IPS DF 6.9 (cell line): ENCODE results near the gene ARRDC3.
"Not testable (repeated sequence)": the region's sequence is repeated elsewhere in the genome, so short reads cannot be mapped to it uniquely, and the experiment has no call there.

ENCODE experiments used
- DNase-seq: peaks from one replicate; pipeline ENCODE4 v3.0.0-alpha.2; 2013; ENCODE audit warnings: low read depth, low spot score
- H3K27ac ChIP-seq: one replicate; pipeline ENCODE4 v1.5.1; 2013; ENCODE audit warnings: low read length, control low read depth
- H3K27me3 ChIP-seq: 2 replicates; pipeline ENCODE4 v1.6.1; 2013; ENCODE audit warnings: mild to moderate bottlenecking, low read length; ENCODE audit not compliant: control insufficient read depth, insufficient read depth
- H3K36me3 ChIP-seq: 2 replicates; pipeline ENCODE4 v1.6.1; 2013; ENCODE audit warnings: low read length; ENCODE audit not compliant: control insufficient read depth, insufficient read depth
- H3K4me1 ChIP-seq: 2 replicates; pipeline ENCODE4 v1.6.1; 2013; ENCODE audit warnings: low read length; ENCODE audit not compliant: control insufficient read depth, insufficient read depth
- H3K4me3 ChIP-seq: 2 replicates; pipeline ENCODE4 v1.5.1; 2013; ENCODE audit warnings: mild to moderate bottlenecking, low read length
- H3K9me3 ChIP-seq: 2 replicates; pipeline ENCODE4 v1.6.1; 2013; ENCODE audit warnings: low read length, inconsistent platforms; ENCODE audit not compliant: control insufficient read depth, insufficient read depth
- WGBS: extraction: QIAGEN DNeasy Blood & Tissue Kit; methylation state at CpG from one replicate; pipeline ENCODE4 v1.1.7; 2013; ENCODE audit warnings: mixed read lengths, missing lambda C conversion rate; ENCODE audit not compliant: insufficient read length, insufficient coverage; 5-methylcytosine and 5-hydroxymethylcytosine counted together

ARRDC3 gene

DNA sequence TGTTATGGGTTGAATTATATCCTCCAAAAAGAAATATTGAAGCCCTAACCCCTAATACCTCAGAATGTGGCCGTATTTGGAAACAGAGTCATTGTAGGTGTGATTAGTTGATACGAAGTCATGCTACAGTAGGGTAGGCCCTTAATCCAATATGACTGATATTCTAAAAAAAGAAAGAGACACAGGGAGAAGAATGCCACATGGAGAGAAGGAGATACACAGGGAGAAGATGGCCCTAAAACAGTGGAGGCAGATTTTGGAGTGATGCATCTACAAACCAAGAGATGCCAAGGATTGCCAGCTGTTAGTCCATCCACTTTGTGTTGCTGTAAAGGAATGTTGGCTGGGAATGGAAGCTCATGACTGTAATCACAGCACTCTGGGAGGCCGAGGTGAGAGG, 21.3 kb downstream of the ARRDC3 start:
- Histone ChIP-seq H3K36me3 (no peaks in the 10 kb centered on the region), H3K4me3 (no peak overlapping the region), H3K9me3 (no peaks in the 10 kb centered on the region), H3K27me3 (no peaks in the 10 kb centered on the region), H3K27ac (no peak overlapping the region), H3K4me1 (0 out of 2 replicates have a peak, but pooled peaks cover 1% of the 10 kb centered on the region)
- DNase-seq: no peak
- WGBS: no CpG with 5 or more reads among the region's 3 CpGs

- Histone ChIP-seq H3K27me3 (no peaks in the 10 kb centered on the region), H3K36me3 (no peaks in the 10 kb centered on the region), H3K4me1 (0 out of 2 replicates have a peak, but pooled peaks cover 1% of the 10 kb centered on the region), H3K4me3 (no peak overlapping the region), H3K9me3 (no peaks in the 10 kb centered on the region), H3K27ac (no peak overlapping the region)
- no CpG with 5 or more reads among the region's 6 CpGs for whole genome bisulfite sequencing
- DNase-seq: no peak
These were observed 21.9 kb downstream of the ARRDC3 start for GRCh38 chr5:91361055-91361701.

- H3K4me1 ChIP-seq: 0 out of 2 replicates have a peak, but pooled peaks cover 1% of the 10 kb centered on the region
These were observed 23.0 kb downstream of the ARRDC3 start for GRCh38 chr5:91359962-91360609.

DNA sequence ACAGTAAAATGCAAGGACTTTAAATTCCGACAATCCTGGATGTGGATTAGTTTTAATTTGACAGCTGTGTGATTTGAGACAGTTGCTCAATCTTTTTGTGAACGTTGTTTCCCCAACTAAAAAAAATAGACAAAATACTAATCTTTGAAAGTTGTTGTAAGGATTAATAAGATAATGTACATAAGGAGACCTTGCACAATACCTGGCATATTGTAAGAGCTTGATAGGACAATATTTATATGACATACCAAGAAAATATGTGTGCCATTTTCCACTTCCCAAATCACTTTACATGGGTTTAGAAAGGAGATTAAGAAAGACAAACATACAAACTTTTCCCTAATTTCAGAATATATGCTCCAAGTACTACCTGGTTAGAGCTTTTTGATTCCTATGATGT, 25.3 kb downstream of the ARRDC3 start:
- Histone ChIP-seq H3K27ac (no peak overlapping the region), H3K9me3 (no peaks in the 10 kb centered on the region), H3K27me3 (no peaks in the 10 kb centered on the region), H3K4me3 (no peak overlapping the region), H3K36me3 (no peaks in the 10 kb centered on the region), H3K4me1 (0 out of 2 replicates have a peak, but pooled peaks cover 1% of the 10 kb centered on the region)
- no peak for DNase-seq
- WGBS: no CpG with 5 or more reads among the region's 2 CpGs

More at GRCh38 chr5:91359962-91360609, 23.0 kb downstream of the ARRDC3 start:
- no peaks in the 10 kb centered on the region for H3K9me3 ChIP-seq
- no peak overlapping the region for H3K4me3 ChIP-seq
- H3K27me3 ChIP-seq: no peaks in the 10 kb centered on the region
- H3K36me3 ChIP-seq: no peaks in the 10 kb centered on the region
- WGBS: no CpG with 5 or more reads among the region's 4 CpGs
- H3K27ac ChIP-seq: no peak overlapping the region
- DNase-seq: no peak

DNA sequence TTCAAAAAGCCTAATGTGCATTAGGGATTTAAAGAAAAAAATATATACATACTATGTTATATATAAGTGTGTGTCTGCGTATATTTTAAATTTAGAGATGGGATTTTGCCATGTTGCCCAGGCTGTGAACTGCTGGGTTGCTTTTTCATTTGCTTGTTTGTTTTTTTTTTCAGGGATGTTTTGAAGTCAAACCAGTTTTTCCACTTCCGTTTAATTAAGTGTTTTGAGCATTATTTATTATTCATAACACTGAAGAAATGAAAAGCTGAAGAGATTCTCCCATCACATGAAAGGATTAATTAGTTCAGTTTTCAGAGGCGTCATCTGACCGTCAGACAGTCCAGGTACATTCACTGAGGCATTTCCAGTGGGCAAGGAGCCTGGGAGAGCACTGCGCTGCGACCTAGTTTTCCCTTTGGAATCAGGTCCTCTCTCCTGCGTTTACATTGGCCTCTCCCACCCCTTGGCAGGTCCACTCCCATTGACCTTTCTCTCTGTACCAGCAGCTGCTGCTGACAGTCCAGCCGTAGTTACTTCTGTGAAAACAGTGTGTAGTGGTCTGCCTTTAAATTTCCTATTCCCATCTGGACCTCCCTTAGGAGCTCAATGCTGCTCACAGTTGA, 26.0 kb downstream of the ARRDC3 start:
- no peak for DNase-seq
- no peak overlapping the region for H3K4me3 ChIP-seq
- no CpG with 5 or more reads among the region's 8 CpGs for WGBS
- no peaks in the 10 kb centered on the region for H3K36me3 ChIP-seq
- no peaks in the 10 kb centered on the region for H3K27me3 ChIP-seq
- H3K9me3 ChIP-seq: no peaks in the 10 kb centered on the region
- H3K27ac ChIP-seq: no peak overlapping the region
- 0 out of 2 replicates have a peak, but pooled peaks cover 1% of the 10 kb centered on the region for H3K4me1 ChIP-seq

DNA sequence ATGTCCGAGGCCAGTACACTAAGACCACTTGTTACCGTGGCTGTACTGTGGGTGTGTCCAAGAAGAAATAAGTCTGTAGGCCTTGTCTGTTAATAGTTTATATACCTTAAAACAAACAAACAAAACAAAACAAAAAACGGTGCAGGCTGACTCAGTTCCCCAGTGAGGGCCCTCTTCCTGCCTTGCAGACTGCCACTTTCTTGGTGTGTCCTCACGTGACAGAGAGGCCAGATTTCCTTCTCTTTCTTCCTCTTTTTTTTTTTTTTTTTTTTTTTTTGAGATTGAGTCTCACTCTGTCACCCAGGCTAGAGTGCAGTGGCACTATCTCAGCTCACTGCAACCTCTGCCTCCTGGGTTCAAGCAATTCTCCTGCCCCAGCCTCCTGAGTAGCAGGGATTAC, 28.2 kb downstream of the ARRDC3 start:
- H3K4me3 ChIP-seq, H3K27ac ChIP-seq, H3K36me3 ChIP-seq, DNase-seq, H3K4me1 ChIP-seq, H3K9me3 ChIP-seq, H3K27me3 ChIP-seq: not testable (repeated sequence)
- no CpG with 5 or more reads among the region's 4 CpGs for WGBS

- Histone ChIP-seq H3K36me3 (no peaks in the 10 kb centered on the region), H3K4me1 (0 out of 2 replicates have a peak, but pooled peaks cover 1% of the 10 kb centered on the region), H3K9me3 (no peaks in the 10 kb centered on the region), H3K27ac (no peak overlapping the region), H3K27me3 (no peaks in the 10 kb centered on the region), H3K4me3 (no peak overlapping the region)
- no CpG with 5 or more reads among the region's 9 CpGs for WGBS
- no peak for DNase-seq
These were observed 30.1 kb downstream of the ARRDC3 start for GRCh38 chr5:91352831-91353695.

DNA sequence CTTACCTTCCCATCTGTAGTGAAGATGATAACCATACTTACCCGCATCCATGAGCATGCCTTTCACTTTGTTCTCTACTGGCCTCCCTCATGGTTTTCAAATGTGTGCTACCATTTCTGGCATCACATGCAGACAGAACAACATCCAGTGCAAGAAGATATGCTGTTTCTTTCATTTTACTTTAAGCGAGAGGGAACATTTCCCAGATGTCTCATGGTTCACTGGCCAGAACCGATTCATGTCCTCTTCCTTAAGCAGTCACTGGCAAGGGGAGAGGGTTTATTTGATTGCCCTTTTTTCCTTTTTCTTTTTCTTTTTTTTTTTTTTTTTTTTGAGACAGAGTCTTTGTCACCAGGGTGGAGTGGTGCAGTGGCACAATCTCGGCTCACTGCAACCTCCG, 37.7 kb downstream of the ARRDC3 start:
- Histone ChIP-seq H3K27me3 (no peaks in the 10 kb centered on the region), H3K4me1 (no peaks in the 10 kb centered on the region), H3K36me3 (no peaks in the 10 kb centered on the region), H3K27ac (no peak overlapping the region), H3K9me3 (no peaks in the 10 kb centered on the region), H3K4me3 (no peak overlapping the region)
- WGBS: no CpG with 5 or more reads among the region's 5 CpGs
- DNase-seq: no peak

GRCh38 chr5:91344661-91345200, 38.4 kb downstream of the ARRDC3 start:
- not testable (repeated sequence) for H3K9me3 ChIP-seq, H3K27ac ChIP-seq, H3K4me3 ChIP-seq, H3K36me3 ChIP-seq, DNase-seq, H3K27me3 ChIP-seq, H3K4me1 ChIP-seq
- WGBS: no CpG with 5 or more reads among the region's 4 CpGs

- no CpG with 5 or more reads among the region's 2 CpGs for WGBS
- DNase-seq: no peak
- no peak overlapping the region for H3K27ac ChIP-seq
These were observed 39.2 kb downstream of the ARRDC3 start for GRCh38 chr5:91343916-91344315.

More at GRCh38 chr5:91343916-91344315, 39.2 kb downstream of the ARRDC3 start:
- no peaks in the 10 kb centered on the region for H3K27me3 ChIP-seq
- H3K9me3 ChIP-seq: no peaks in the 10 kb centered on the region
- H3K36me3 ChIP-seq: no peaks in the 10 kb centered on the region
- H3K4me1 ChIP-seq: no peaks in the 10 kb centered on the region; the same call in 1 of the 2 replicates
- H3K4me3 ChIP-seq: no peak overlapping the region
